Mesothelial cell of epicardium (in vitro differentiated cells): ENCODE measurements around the gene CDK17. TPM values are rescaled to one million over a fixed set of nuclear protein-coding genes. Genes with fewer than 3 reads are reported as not detected.

ENCODE experiments used
- DNase-seq, 2 experiments: peaks; one replicate each; pipeline ENCODE4 v3.0.0; 2021; ENCODE audit warnings: low spot score in 2 of 2; ENCODE audit not compliant: unreplicated experiment in 2 of 2
- H3K27ac Mint-ChIP-seq: 2 replicates; pipeline ENCODE4 v1.8.0; 2021; ENCODE audit warnings: mixed read lengths
- H3K27me3 Mint-ChIP-seq: 2 replicates; pipeline ENCODE4 v1.8.0; 2021; ENCODE audit warnings: low read depth, mixed read lengths
- H3K36me3 Mint-ChIP-seq: 2 replicates; pipeline ENCODE4 v1.8.0; 2021; ENCODE audit warnings: mixed read lengths
- H3K4me1 Mint-ChIP-seq: 2 replicates; pipeline ENCODE4 v1.8.0; 2021; ENCODE audit warnings: mixed read lengths
- H3K4me3 Mint-ChIP-seq: 2 replicates; pipeline ENCODE4 v1.8.0; 2021; ENCODE audit warnings: mild to moderate bottlenecking, moderate library complexity, mixed read lengths
- H3K9me3 Mint-ChIP-seq: 2 replicates; pipeline ENCODE4 v1.8.0; 2021; ENCODE audit warnings: mixed read lengths
- total RNA-seq: library from RNA; stranded (reverse); gene quantifications from 3 replicates; pipeline ENCODE4 v1.2.1, GENCODE V29; 2021
- TF ChIP-seq, protein P1 (sequence below): fragments of 200-600 bp; sonication (generic); IDR thresholded peaks from one replicate; pipeline ENCODE4 v1.5.0; 2021; ENCODE audit warnings: antibody characterized with exemption; ENCODE audit not compliant: unreplicated experiment

CDK17 gene
- total RNA-seq, 1 donor from 2014 or later, result 40.5 TPM

DNA sequence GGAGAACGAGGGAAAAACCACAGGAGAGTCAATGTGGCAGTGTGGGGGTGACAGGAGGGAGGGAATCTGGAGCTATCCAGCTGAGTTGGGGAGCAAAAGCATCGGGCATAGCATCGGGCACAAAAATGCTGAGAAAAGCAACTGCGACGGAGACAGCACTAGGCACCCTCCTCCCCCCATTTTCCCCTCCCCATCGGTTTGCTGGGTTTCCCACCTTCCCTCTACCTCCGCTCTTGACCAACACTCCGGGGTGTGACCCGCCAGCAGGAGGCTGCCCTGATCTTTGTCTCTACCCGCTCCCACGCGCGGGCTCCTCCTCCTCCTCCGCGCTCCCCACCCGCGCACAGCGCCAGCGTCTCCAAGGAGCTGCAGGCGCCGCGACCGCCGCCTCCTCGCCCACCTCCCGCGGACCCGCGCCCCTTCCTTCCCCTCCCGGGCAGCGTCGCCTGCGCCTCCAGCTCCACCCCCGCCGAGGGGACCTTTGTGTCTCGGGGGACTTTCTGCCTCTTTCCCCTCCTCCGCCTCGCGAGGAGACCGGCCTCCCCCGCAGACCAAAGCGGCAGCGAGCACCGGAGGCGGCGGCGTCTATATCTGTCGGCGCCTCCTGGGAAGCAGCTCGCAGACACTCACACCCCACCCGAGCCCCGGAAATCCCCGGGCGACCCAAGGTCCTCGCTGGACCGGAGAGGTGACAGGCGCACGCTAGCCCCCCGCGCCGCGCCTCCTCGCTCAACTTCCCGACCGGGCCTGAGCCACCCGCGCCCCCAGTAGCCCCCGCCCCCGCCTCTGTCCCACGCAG, 920 bp downstream of the CDK17 start:
- H3K36me3 Mint-ChIP-seq, result no peaks in the 10 kb centered on the region
- TF ChIP-seq, protein P1, sequence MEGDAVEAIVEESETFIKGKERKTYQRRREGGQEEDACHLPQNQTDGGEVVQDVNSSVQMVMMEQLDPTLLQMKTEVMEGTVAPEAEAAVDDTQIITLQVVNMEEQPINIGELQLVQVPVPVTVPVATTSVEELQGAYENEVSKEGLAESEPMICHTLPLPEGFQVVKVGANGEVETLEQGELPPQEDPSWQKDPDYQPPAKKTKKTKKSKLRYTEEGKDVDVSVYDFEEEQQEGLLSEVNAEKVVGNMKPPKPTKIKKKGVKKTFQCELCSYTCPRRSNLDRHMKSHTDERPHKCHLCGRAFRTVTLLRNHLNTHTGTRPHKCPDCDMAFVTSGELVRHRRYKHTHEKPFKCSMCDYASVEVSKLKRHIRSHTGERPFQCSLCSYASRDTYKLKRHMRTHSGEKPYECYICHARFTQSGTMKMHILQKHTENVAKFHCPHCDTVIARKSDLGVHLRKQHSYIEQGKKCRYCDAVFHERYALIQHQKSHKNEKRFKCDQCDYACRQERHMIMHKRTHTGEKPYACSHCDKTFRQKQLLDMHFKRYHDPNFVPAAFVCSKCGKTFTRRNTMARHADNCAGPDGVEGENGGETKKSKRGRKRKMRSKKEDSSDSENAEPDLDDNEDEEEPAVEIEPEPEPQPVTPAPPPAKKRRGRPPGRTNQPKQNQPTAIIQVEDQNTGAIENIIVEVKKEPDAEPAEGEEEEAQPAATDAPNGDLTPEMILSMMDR, result no peak
- no peaks in the 10 kb centered on the region for H3K9me3 Mint-ChIP-seq
- no peaks in the 10 kb centered on the region for H3K27me3 Mint-ChIP-seq
- H3K4me1 Mint-ChIP-seq, result peaks cover 37% of the 10 kb centered on the region
- peak; percentile 50 to 67 for DNase-seq
- H3K4me3 Mint-ChIP-seq, result peak overlapping the region; percentile 96
- H3K27ac Mint-ChIP-seq, result peak overlapping the region; percentile 94

DNA sequence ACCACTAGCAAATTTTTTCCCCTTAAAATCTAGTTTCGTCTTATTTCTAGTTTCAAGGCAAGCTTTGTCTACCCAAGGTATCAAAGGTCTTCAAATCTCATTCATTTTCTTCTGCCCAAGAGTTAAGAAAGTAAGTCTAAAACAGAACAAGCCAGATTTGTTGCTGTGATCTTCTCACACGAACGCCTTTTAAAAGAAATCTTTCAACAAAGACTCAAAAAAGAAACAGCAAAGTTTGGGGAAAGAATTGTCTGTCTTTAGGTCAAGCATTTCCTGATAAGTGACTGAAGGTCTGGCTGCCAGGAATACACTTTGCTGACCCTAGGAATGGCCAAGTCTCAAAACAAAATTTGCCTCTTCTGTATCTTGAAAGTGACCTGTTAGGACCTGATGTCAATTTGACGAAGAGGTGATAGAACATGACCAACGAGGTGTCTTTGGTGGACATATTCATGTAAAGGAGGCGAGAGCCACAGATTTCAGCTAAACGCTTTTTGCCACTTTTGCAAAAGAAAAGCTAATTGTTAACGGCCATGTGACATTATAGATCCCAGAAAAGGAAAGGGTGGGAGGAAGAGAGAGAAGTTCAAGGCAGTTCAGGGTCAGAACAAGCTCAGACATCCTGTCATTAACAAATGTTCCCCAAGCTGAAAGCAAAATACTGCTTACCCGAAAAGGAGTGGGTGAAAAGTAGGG, 1.7 kb downstream of the CDK17 start:
- Mint-ChIP-seq H3K9me3 (no peaks in the 10 kb centered on the region), H3K4me3 (peak overlapping the region; percentile 96), H3K27ac (peak overlapping the region; percentile 94), H3K4me1 (peaks cover 37% of the 10 kb centered on the region), H3K27me3 (no peaks in the 10 kb centered on the region), H3K36me3 (no peaks in the 10 kb centered on the region)
- DNase-seq, result no peak
- TF ChIP-seq, protein P1, result no peak

DNA sequence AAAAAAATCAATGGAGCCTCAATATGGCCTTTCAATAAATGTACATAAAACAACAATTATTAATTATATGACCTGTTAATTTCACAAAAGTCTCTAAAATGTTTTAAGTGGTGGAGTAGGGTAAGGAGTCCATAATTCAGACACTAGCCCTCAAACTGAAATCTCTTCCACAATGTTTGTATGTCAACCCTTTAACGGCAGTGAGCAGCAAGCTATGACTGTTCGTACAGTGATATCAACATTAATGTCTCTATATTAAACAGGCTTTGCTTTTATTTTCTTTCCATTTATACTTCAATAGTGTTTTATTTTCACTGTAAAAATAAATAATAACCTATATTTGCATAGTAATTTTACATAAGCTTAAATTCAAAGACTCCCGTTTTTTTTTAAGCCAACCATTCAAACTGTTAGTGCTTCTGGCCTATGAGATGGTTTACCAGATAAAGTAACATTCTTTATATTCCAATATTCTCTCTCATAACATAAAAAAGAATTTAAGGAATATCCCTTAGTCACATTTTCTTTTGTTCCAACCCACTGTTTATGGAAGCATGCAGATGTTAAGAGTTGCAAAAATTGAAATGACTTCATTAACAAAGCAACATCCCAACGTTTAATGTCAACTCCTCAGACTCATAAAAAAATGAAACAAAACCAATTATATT, 2.3 kb downstream of the CDK17 start:
- TF ChIP-seq, protein P1, result no peak
- no peak for DNase-seq
- no peaks in the 10 kb centered on the region for H3K9me3 Mint-ChIP-seq
- H3K4me3 Mint-ChIP-seq, result peak overlapping the region; percentile 96
- no peaks in the 10 kb centered on the region for H3K36me3 Mint-ChIP-seq
- no peaks in the 10 kb centered on the region for H3K27me3 Mint-ChIP-seq
- peak overlapping the region; percentile 94 for H3K27ac Mint-ChIP-seq
- peaks cover 37% of the 10 kb centered on the region for H3K4me1 Mint-ChIP-seq

DNA sequence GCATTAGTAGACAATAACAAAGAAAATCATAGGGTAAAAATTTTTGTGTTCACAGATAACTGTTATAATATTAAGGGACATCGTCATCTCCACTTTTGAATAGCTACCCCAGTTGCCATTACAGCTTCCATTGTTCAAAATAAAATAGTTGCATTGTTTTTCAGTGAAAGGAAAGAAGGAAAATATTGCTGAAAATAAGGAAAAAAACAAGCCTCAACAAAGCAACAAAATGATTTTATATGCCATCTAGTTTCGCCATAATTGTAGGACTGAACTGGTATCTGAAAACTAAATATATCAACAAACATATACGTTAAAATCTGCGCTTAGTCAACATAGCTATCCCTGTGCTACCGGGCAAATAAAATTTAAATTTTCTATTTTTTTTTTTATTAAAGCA, 3.3 kb downstream of the CDK17 start:
- Mint-ChIP-seq H3K4me1 (peaks cover 40% of the 10 kb centered on the region), H3K4me3 (peak overlapping the region; percentile 5), H3K27me3 (no peaks in the 10 kb centered on the region), H3K27ac (peak overlapping the region; percentile 21), H3K9me3 (no peaks in the 10 kb centered on the region), H3K36me3 (no peaks in the 10 kb centered on the region)
- TF ChIP-seq, protein P1, result no peak
- DNase-seq, result no peak

DNA sequence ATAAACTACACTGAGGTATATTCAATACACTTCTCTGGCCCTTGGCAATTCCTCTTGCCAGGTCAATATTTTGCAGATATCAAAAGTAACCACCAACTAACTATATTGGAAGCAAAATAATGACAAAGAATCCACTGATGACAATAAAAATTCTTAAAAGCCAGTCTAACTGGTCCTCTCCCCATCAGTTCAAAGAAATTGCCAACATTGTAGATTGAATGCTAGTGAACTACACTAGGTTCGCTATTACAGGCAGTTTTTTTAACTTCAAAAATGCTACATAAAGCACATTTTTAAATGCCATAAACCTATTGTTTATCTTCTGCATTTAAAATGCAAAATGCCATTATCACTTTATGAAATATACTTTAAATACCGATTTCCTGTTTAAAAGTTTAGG, 4.0 kb downstream of the CDK17 start:
- no peaks in the 10 kb centered on the region for H3K9me3 Mint-ChIP-seq
- H3K4me1 Mint-ChIP-seq, result peaks cover 35% of the 10 kb centered on the region
- H3K4me3 Mint-ChIP-seq, result no peak overlapping the region
- TF ChIP-seq, protein P1, result no peak
- no peaks in the 10 kb centered on the region for H3K36me3 Mint-ChIP-seq
- DNase-seq, result no peak
- H3K27ac Mint-ChIP-seq, result no peak overlapping the region
- H3K27me3 Mint-ChIP-seq, result no peaks in the 10 kb centered on the region
